HG02623 (cell line): ENCODE measurements around the gene LHFPL6.

Source experiments
- ATAC-seq: cut with Tn5 transposase; IDR thresholded peaks from one replicate; pipeline ENCODE4 v1.9.1; 2021; ENCODE audit warnings: moderate library complexity; ENCODE audit not compliant: unreplicated experiment

The LHFPL6 gene

GRCh38 chr13:39474600-39474999 is 128.4 kb downstream of the LHFPL6 start:
- ATAC-seq: no peak

GRCh38 chr13:39469676-39470075 is 133.3 kb downstream of the LHFPL6 start:
- no peak for ATAC-seq

GRCh38 chr13:39468306-39468705 is 134.7 kb downstream of the LHFPL6 start:
- no peak for ATAC-seq

- no peak for ATAC-seq
Observed at GRCh38 chr13:39463611-39464010, 139.4 kb downstream of the LHFPL6 start.

- ATAC-seq: no peak
Observed at GRCh38 chr13:39462906-39463305, 140.1 kb downstream of the LHFPL6 start.

- no peak for ATAC-seq
Observed at GRCh38 chr13:39462428-39462827, 140.6 kb downstream of the LHFPL6 start.

GRCh38 chr13:39461685-39462266 is 141.2 kb downstream of the LHFPL6 start:
- no peak for ATAC-seq

GRCh38 chr13:39457274-39457673 is 145.7 kb downstream of the LHFPL6 start:
- ATAC-seq: no peak

- no peak for ATAC-seq
Observed at GRCh38 chr13:39455521-39456175, 147.3 kb downstream of the LHFPL6 start.

GRCh38 chr13:39452834-39453233 is 150.2 kb downstream of the LHFPL6 start:
- ATAC-seq: no peak

GRCh38 chr13:39452417-39452816 is 150.6 kb downstream of the LHFPL6 start:
- ATAC-seq: no peak

- ATAC-seq: no peak
Observed at GRCh38 chr13:39451860-39452301, 151.1 kb downstream of the LHFPL6 start.

GRCh38 chr13:39451301-39451700 is 151.7 kb downstream of the LHFPL6 start:
- no peak for ATAC-seq

- ATAC-seq: no peak
Observed at GRCh38 chr13:39450176-39450575, 152.8 kb downstream of the LHFPL6 start.

- no peak for ATAC-seq
Observed at GRCh38 chr13:39448834-39449233, 154.2 kb downstream of the LHFPL6 start.

GRCh38 chr13:39446865-39447264 is 156.1 kb downstream of the LHFPL6 start:
- no peak for ATAC-seq

- no peak for ATAC-seq
Observed at GRCh38 chr13:39444866-39445265, 158.1 kb downstream of the LHFPL6 start.

GRCh38 chr13:39433651-39434050 is 169.3 kb downstream of the LHFPL6 start:
- ATAC-seq: no peak

GRCh38 chr13:39432196-39432595 is 170.8 kb downstream of the LHFPL6 start:
- ATAC-seq: no peak

- ATAC-seq: no peak
Observed at GRCh38 chr13:39422845-39423565, 180.0 kb downstream of the LHFPL6 start.

GRCh38 chr13:39419876-39420275 is 183.1 kb downstream of the LHFPL6 start:
- ATAC-seq: no peak

GRCh38 chr13:39419068-39419467 is 183.9 kb downstream of the LHFPL6 start:
- no peak for ATAC-seq
